Measurements from ENCODE around the gene SREBF2. TPM values are rescaled to one million over a fixed set of nuclear protein-coding genes. Genes with fewer than 3 reads are reported as not detected.

Gene SREBF2
- polyA plus RNA-seq, 4 donors, result 86.4 to 106 (median 92.7) TPM

GRCh38 chr22:41875531-41876270 lies 42.8 kb downstream of the SREBF2 start:
- no peak for DNase-seq (ENCODE audit: low read depth in 4 of 4, low spot score in 2 of 4)

- DNase-seq (ENCODE audit: low read depth in 4 of 4, low spot score in 2 of 4), result no peak
Observed at GRCh38 chr22:41876275-41876674, 43.4 kb downstream of the SREBF2 start.

DNA sequence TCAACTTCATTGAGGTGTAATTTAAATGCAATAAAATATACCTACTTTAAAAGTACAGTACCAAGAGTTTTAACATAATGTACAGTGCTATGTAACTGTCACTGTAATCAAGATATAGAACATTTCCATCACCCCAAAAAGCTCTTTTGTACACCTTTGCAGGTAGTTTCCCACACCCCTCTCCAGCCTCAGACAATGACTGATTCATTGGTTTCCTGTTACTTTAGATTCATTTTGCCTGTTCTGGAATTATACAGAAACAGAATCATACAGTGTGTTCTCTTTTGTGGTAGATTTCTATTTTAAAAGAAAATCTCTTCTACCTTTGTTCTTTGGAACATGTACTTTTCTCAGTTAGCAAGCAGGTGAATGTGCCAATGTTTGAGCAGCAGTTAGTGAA lies 43.8 kb downstream of the SREBF2 start:
- no peak for DNase-seq (ENCODE audit: low read depth in 4 of 4, low spot score in 2 of 4)

- DNase-seq (ENCODE audit: low read depth in 4 of 4, low spot score in 2 of 4), result no peak
Observed at GRCh38 chr22:41880653-41881052, 47.7 kb downstream of the SREBF2 start.

- no peak for DNase-seq (ENCODE audit: low read depth in 4 of 4, low spot score in 2 of 4)
Observed at GRCh38 chr22:41883400-41883799, 50.5 kb downstream of the SREBF2 start.

DNA sequence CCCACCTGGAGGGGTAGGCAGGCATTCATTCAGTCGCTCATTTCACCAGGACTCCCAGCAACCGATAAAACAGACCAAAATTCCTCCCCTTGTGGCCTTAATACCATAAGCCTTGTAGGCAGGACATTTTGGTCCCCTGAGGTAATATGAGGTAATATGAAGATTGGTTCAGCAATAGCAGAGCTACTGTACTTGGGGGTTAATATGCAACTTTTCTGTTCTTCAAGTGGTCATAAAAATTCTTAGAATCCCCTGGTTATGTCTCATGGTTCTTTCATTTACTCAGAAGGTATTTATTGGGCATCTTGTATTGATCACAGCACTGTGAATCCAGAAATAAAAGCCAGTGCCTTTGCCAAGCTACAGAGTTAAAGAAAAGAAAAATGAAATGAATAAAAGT lies 52.2 kb downstream of the SREBF2 start:
- DNase-seq (ENCODE audit: low read depth in 4 of 4, low spot score in 2 of 4), result no peak

- DNase-seq (ENCODE audit: low read depth in 4 of 4, low spot score in 2 of 4), result no peak
Observed at GRCh38 chr22:41885516-41885915, 52.6 kb downstream of the SREBF2 start.

DNA sequence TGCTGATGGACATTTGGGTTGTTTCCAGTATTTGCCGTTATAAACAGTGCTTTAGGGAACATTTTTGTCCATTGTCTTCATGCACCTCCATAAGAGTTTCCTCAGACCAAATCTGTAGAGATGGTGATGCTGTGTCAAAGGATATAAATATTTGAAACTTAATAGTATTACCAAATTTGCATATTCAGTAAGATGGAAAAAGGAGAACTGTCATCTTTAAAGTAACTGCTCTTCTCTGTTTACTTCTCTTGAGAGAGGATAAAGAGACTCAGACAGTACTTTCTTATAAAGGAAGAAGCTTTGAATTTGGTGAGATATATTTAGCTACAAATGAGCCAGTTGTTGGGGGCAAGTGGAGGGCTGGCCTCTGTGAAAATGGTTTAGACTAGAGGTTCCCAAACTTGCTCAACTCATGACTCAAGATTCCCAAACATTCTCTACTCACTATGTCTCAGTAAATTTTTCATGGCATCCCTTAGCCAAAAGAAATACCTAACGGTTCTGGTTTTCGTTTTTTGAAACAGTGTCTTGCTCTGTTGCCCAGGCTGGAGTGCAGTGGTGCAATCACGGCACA lies 55.8 kb downstream of the SREBF2 start:
- no peak for DNase-seq (ENCODE audit: low read depth in 4 of 4, low spot score in 2 of 4)

- DNase-seq (ENCODE audit: low read depth in 4 of 4, low spot score in 2 of 4), result no peak
Observed at GRCh38 chr22:41891407-41891806, 58.5 kb downstream of the SREBF2 start.

GRCh38 chr22:41892721-41893120 lies 59.8 kb downstream of the SREBF2 start:
- no peak for DNase-seq (ENCODE audit: low read depth in 4 of 4, low spot score in 2 of 4)

DNA sequence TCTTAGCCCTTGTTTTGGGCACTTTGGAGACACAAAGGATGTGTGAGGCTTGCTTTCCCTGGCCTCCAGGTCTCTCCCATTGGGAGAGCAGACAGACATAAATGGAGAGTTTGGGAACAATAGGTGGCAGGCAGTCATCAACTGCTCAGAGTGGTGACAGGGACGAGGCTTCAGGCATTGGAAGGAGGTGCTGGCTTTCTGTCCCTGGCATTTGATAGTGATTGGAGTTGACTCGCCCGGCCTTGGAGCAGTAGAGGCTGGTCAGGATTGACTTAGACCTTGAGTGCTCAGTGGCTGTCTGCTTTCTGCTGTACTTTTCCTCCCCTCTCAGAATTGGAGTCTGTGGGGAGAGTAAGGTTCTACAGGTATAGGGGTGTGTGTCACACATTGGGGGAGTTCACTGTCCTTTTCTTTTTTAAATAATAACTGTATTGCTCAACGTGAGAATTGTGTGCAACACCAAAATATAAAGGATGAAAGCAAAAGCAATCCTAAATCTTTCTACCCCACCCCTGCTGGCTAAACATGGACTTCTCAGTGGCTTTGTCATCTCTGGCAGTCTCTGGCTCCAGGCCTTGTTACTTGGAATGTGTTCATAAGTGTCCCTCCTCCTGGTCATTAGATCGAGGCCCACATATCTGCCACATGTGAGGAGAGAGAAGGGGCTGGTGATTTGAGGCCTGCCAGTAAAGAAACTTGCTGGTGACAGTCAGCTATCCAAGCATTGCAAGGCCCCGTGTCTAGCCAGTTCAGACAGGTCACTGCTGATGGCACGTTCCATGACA lies 60.9 kb downstream of the SREBF2 start:
- DNase-seq (ENCODE audit: low read depth in 4 of 4, low spot score in 2 of 4), result no peak

DNA sequence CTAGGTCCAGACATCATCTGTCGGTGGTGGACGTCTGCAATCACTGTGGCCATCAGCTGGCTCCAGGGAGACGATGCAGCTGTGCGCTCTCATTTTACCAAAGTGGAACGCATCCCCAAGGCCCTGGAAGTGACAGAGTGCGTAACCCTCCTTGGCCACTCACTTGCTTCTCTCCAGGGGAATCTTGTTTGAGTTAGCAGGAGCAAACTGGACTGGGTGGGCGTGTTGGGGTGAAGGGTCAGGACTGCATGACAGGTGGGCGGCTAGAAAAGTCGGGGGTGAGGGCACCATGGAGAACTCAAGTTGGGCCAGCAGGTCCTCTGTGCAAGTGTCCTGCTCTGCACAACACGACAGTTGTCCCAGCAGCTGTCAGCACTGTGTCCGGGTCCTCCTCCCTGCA lies 65.7 kb downstream of the SREBF2 start:
- no peak for DNase-seq (ENCODE audit: low read depth in 4 of 4, low spot score in 2 of 4)

- DNase-seq (ENCODE audit: low read depth in 4 of 4, low spot score in 2 of 4), result no peak
Observed at GRCh38 chr22:41899110-41899509, 66.2 kb downstream of the SREBF2 start.

DNA sequence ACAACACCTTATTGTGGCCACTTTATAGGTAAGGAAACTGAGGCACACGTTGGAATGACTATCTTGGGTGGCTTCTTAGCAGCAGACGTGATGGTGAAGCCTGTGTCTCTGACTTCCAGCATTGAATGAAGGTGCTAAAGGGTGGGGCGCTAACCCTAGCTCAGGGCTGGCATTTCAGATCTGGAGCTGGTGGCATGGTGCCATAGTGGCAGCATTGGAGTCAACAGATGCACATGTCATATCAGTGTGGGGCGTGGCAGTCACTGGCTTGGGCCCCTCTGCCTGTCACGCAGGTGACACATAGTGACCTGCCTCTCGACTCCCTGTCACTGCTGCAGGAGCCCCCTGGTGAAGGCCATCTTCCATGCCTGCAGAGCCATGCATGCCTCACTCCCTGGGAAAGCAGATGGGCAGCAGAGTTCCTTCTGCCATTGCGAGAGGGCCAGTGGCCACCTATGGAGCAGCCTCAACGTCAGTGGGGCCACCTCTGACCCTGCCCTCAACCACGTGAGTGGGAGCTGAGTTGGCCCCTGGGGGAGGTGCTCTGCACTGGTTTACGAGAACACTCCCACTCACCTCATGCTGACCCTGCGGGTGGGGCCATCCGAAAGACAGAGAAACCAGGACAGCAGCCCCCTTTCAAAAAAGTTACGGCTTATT lies 67.2 kb downstream of the SREBF2 start:
- no peak for DNase-seq (ENCODE audit: low read depth in 4 of 4, low spot score in 2 of 4)

DNA sequence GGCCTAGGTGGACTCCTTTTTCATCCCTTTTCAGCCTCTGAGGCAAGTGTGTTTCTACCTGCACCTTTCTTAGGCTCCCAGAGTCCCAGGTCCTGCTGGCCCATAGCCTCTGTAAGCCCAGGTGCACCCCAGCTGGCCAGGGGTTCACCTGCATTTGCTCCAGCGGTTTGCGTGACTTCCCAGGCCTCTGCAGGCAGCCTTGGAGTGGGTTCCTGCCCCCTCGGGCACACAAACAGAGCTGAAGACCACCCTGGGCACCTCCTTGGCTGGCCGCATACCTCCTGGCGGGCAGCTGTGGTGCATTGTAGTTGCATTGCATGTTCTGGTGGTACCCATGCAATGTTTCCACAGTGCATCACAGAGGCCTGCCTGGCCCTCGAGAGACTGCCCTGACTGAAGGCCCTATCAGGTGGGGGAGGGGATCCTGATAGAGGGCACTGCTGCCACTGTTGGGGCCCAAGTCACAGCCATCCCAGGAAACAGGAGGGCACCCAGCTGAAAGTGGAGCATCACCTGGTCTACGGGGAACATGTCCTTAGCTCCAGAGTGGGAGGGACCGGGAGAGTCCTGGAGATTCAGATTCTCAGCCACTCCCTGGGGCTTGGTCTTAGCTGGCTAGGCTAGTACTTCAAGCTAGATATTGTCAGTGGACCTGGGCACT lies 67.9 kb downstream of the SREBF2 start:
- DNase-seq (ENCODE audit: low read depth in 4 of 4, low spot score in 2 of 4), result no peak

GRCh38 chr22:41902016-41902415 lies 69.1 kb downstream of the SREBF2 start:
- no peak for DNase-seq (ENCODE audit: low read depth in 4 of 4, low spot score in 2 of 4)

DNA sequence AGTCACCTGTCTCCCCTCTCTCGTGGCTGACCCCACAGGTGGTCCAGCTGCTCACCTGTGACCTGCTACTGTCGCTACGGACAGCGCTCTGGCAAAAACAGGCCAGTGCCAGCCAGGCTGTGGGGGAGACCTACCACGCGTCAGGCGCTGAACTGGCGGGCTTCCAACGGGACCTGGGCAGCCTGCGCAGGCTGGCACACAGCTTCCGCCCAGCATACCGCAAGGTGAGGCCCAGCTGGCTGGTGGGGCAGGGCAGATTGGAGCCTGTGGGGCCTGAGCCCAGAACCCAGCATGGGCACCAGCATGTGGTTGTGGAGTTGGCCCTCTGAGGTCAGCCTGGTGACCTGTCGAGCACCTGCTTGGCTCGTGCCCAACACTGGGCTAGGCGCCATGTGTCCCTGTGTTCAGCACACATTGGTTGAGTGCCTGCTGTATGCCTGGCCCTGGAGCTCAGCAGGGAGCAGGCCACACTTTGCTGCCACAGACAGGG lies 70.1 kb downstream of the SREBF2 start:
- DNase-seq (ENCODE audit: low read depth in 4 of 4, low spot score in 2 of 4), result no peak

DNA sequence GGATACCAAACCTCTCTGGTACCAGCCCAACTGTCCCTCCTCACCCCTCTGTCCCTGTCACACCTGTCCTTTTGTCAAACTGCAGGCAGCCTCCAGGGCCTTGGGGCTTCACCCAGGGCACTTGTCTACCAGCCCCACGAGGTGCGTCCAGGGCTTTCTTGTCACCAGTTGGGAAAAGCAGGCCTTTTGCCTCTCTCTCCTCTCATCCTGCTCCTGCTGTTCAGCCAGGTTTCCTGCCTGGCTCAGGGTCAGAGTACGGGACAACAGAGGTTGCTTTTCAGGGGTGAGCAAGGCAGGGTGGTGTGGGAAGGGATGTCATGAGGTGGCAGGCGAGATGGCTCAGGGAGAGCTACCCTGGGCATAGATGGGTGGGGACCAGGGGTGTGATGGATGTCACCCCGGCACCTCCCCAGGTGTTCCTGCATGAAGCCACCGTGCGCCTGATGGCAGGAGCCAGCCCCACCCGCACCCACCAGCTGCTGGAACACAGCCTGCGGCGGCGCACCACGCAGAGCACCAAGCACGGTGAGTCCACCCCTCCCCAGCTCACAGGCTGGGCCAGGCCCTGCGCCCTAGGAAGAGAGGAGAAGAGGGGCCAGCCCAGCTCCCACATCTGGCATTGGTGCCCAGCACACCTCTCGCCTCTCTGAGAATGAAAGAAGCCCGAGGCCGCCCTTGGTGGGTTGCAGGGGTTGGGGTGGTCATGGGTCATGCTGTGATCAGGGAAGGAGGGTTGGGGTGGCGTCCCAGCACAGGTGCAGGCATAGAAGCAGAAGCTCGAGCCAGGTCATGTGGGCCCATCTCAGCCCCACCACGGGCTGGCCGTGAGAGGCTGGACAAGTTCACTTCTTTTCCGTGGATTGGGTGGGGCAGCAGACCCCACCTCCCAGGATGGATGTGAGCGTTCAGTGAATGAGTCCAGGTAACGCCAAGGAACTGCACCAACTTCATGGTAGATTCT lies 71.8 kb downstream of the SREBF2 start:
- DNase-seq (ENCODE audit: low read depth in 4 of 4, low spot score in 2 of 4), result no peak

GRCh38 chr22:41905411-41906202 lies 72.7 kb downstream of the SREBF2 start:
- no peak for DNase-seq (ENCODE audit: low read depth in 4 of 4, low spot score in 2 of 4)

Data from left renal cortex interstitium (tissue), 4 donors.